Occipital lobe (tissue), 2 donors: ENCODE results near the gene NID1. TPM values are rescaled to one million over a fixed set of nuclear protein-coding genes. Genes with fewer than 3 reads are reported as not detected.
"Not testable (repeated sequence)": the region's sequence is repeated elsewhere in the genome, so short reads cannot be mapped to it uniquely, and the experiment has no call there.

Experiments used
- DNase-seq: peaks from one replicate; lab custom pipeline; 2025; lab: John Stamatoyannopoulos, UW
- total RNA-seq: library from RNA; depleted of rRNA; stranded (reverse); fragments of >200 nt; gene quantifications from one replicate; pipeline ENCODE4 v1.2.3, GENCODE V29; 2014

The NID1 gene
- total RNA-seq, 1 donor from 2014 or later, result 17.6 TPM

GRCh38 chr1:235999259-235999925, 65.5 kb downstream of the NID1 start:
- DNase-seq, result no peak

- DNase-seq, result no peak
Measured at GRCh38 chr1:235998812-235999211, 66.1 kb downstream of the NID1 start.

GRCh38 chr1:235997931-235998330, 67.0 kb downstream of the NID1 start:
- DNase-seq, result no peak

GRCh38 chr1:235997049-235997448, 67.8 kb downstream of the NID1 start:
- no peak for DNase-seq

- DNase-seq, result no peak
Measured at GRCh38 chr1:235996048-235996785, 68.7 kb downstream of the NID1 start.

GRCh38 chr1:235995511-235995910, 69.4 kb downstream of the NID1 start:
- DNase-seq, result no peak

- DNase-seq, result no peak
Measured at GRCh38 chr1:235993652-235994051, 71.2 kb downstream of the NID1 start.

- no peak for DNase-seq
Measured at GRCh38 chr1:235992868-235993267, 72.0 kb downstream of the NID1 start.

GRCh38 chr1:235992346-235992745, 72.5 kb downstream of the NID1 start:
- DNase-seq, result no peak

GRCh38 chr1:235990330-235990795, 74.5 kb downstream of the NID1 start:
- no peak for DNase-seq

GRCh38 chr1:235989105-235989504, 75.8 kb downstream of the NID1 start:
- DNase-seq, result no peak

- no peak for DNase-seq
Measured at GRCh38 chr1:235986869-235987268, 78.0 kb downstream of the NID1 start.

- no peak for DNase-seq
Measured at GRCh38 chr1:235984041-235984825, 80.7 kb downstream of the NID1 start.

- no peak for DNase-seq
Measured at GRCh38 chr1:235980976-235981375, 83.9 kb downstream of the NID1 start.

- DNase-seq, result no peak
Measured at GRCh38 chr1:235979716-235980333, 85.1 kb downstream of the NID1 start.

GRCh38 chr1:235979176-235979575, 85.7 kb downstream of the NID1 start:
- no peak for DNase-seq

- DNase-seq, result no peak
Measured at GRCh38 chr1:235976490-235976889, 88.4 kb downstream of the NID1 start.

GRCh38 chr1:235974616-235975015, 90.3 kb downstream of the NID1 start:
- DNase-seq, result no peak

- DNase-seq, result not testable (repeated sequence)
Measured at GRCh38 chr1:235972691-235973090, 92.2 kb downstream of the NID1 start.

- DNase-seq, result no peak
Measured at GRCh38 chr1:235972311-235972689, 92.6 kb downstream of the NID1 start.

- peak; percentile 80 for DNase-seq
Measured at GRCh38 chr1:235971571-235972310, 93.1 kb downstream of the NID1 start.
